OCI-M2 (cell line): ENCODE results near the gene KCNG3.

Experiments
- DNase-seq: peaks from one replicate; lab custom pipeline; 2025; ENCODE audit not compliant: unreplicated experiment; lab: John Stamatoyannopoulos, UW

The KCNG3 gene

DNA sequence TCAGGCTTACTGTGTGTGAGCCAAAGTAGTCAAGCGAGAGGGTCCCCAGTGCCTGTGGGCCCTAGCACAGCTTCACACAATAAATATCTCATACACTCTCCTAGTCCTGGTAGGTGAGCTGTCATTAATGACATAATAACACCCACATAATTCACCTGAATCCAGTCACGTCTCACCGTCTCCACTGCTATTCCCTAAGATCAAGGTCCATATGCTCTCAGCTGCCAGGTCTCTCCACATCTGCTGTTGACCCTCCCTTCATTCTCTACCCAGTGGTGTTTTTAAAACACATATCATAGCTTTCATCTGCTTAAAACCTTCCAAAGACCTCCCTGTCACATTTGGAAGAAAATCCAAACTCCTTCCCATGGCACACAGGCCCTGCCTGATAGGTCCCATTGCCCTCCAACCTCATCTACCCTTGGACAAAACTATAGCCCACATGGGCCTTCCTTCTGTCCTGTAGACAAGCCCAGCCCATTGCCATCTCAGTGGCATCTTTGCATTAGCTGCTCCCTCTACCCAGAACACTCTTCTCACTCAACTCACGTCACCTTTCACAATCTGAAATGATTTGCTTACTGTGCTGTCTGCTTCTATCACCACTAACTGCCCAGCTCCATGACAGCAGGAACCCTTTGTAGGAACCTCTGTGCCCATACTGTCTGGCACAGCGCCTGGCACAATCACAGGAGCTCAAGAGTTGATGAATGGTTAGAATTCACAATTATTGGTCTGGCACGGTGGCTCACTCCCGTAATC lies 7.5 kb downstream of the KCNG3 start:
- DNase-seq = no peak

- no peak for DNase-seq
Measured at GRCh38 chr2:42480402-42480801, 13.4 kb downstream of the KCNG3 start.

DNA sequence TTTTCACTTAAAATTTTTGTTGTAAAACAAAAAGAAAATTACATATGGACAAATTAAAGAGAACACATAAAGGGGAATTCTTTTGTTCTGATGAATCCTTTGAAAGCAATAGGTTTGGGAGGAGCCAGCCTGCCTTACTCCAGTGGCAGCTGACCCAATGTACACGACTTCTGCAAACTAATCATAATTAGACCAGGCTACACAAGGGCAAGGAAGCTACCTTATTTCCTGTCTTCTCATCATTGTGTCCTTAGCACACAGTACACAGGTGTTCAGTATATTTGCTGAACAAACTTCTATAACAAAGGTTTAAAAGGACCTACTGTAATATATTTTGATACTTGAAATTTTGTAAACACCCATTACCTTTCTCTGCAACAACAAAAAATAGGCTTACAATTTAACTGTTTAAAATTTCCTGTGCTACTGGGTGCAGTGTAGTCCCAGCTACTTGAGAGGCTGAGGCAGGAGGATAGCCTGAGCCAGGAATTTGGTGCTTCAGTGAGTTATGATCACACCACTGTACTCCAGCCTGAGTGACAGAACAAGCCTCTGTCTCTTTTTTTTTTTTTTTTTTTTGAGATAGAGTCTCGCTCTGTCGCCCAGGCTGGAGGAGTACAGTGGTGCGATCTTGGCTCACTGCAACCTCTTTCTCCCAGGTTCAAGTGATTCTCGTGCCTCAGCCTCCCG lies 18.9 kb downstream of the KCNG3 start:
- DNase-seq = no peak

DNA sequence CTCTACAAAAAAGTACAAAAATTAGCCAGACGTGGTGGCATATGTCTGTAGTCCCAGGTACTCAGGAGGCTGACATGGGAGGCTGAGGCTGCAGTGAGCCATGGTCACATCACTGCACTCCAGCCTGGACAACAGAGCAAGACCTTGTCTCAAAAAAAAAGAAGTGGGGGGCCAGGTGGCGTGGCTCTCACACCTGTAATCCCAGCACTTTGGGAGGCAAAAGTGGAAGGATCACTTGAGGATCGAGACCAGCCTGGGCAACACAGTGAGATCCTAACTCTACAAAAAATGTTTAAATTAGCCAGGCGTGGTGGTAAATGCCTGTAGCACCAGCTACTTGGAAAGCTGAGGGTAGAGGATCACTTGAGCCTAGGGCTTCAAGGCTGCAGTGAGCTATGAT lies 23.1 kb downstream of the KCNG3 start:
- DNase-seq = no peak

DNA sequence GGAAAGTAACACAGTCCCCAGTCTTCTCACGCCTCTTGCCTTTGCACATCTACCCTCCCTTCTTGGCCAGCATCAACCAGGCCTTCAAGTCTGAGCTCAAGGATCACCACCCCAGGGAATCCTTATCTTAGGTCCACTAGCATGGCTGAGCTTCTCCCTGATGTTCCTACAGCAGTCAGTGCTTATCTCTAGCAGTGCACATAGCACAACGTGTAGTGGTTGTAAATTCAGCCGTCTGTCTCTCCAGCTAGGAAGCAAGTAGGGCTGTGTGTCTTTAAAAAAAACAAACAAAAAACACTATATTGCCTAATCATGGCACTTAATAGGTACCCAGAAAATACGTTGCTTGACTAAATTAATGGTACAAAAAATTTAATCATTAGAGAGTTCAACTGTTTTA lies 29.2 kb downstream of the KCNG3 start:
- peak; percentile 22 for DNase-seq

DNA sequence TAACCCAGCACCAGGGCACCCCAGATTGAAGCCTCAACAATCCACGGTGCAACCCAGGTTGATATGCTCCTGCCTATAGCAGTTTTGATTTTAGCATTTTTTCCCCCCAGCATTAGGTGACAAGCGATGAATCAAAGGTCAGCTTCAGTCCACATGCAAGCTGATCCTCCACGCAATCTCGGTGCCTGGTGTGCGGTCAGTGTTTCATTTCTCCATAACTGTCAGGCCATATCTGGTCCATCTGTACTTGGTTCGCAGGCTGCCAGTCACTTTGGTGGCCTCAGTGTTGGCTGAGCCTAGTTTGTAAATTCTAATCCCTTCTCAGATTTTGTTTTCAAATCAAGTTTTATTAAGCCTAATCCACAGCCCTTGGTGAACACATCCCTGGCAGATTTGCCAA lies 30.2 kb downstream of the KCNG3 start:
- no peak for DNase-seq

GRCh38 chr2:42459296-42459695 lies 34.5 kb downstream of the KCNG3 start:
- DNase-seq = no peak

GRCh38 chr2:42458396-42458795 lies 35.4 kb downstream of the KCNG3 start:
- DNase-seq = no peak

- DNase-seq = no peak
Measured at GRCh38 chr2:42457011-42457410, 36.8 kb downstream of the KCNG3 start.

DNA sequence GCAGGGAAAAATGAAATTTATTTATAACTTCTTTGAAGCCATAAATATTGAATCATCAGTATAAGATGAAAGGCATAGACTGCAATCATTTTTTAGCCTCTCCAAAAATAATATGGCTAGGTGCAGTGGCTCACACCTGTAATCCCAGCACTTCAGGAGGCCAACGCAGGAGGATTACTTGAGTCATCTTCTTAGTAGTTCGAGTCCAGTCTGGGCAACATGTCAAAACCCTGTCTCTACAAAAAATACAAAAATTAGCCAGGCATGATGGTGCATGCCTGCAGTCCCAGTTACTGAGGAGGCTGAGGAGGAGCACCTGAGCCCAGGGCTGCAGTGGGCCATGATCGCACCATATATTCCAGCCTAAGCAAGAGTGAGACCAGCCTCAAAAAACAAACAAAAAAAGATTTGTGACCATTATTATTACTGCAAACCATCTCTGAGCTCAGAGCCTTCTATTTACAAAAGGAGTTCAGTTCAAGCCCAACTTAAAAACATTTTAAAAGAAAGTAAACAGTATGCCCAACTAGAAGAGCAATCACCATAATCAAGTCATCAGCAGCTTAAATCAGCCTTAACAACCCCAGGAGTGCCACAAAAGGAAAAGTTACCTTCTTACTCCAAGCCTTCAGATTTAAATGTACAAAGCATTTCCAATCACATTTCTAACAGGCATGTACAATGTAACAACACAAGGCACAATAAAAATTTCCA lies 37.5 kb downstream of the KCNG3 start:
- no peak for DNase-seq

- DNase-seq = no peak
Measured at GRCh38 chr2:42452545-42452944, 41.2 kb downstream of the KCNG3 start.

DNA sequence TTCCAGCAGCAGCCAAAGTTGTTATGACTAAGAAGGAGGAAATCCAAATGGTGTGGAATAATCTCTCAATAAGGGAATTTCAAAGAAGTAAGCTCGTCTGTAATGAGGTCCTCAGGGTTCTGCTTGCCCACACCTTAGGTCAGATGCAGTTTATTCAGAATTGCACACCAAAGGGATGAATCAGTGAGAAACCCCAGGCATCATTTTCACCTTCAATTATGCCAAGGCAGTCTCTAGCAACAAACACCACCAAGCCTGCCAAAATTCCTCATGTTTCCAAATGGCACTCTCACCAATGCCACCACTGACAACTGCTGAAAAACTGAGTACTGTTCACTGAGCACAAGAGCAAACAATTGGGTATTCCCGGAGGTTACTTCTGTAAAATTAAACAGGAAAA lies 43.6 kb downstream of the KCNG3 start:
- no peak for DNase-seq

- DNase-seq = no peak
Measured at GRCh38 chr2:42449163-42450087, 44.4 kb downstream of the KCNG3 start.

GRCh38 chr2:42448163-42448562 lies 45.6 kb downstream of the KCNG3 start:
- no peak for DNase-seq

- DNase-seq = no peak
Measured at GRCh38 chr2:42446503-42447271, 47.1 kb downstream of the KCNG3 start.

GRCh38 chr2:42443718-42444399 lies 49.9 kb downstream of the KCNG3 start:
- DNase-seq = no peak

GRCh38 chr2:42442774-42443173 lies 51.0 kb downstream of the KCNG3 start:
- no peak for DNase-seq

- DNase-seq = no peak
Measured at GRCh38 chr2:42438685-42439084, 55.1 kb downstream of the KCNG3 start.

DNA sequence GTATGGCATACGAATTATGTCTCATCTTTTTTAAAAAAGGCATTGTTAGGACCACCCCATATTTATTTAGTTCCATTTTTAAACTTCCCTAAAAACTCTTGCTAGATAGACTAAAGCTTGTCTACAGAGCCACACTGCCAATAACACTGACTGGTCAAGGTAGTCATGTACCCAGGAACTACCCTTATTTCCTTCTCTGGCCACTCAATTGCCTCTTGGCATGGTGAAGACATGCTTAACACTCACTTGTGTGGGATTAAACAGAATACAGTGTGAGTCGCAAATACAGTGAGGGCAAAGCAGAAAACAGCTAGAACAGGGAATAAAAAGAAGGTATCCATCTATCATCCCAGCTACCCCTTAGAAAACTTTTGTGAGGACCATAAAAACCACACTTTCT lies 57.4 kb downstream of the KCNG3 start:
- no peak for DNase-seq

- DNase-seq = no peak
Measured at GRCh38 chr2:42435628-42436027, 58.2 kb downstream of the KCNG3 start.
